Stimulated activated CD4-positive, alpha-beta T cell treated with anti-CD3 and anti-CD28 coated beads, TNF-alpha, amount 100 ng/mL, for 48 hours (primary cell): ENCODE measurements around the gene NCOA6.

ENCODE experiments used
- DNase-seq, 3 donors: peaks; one replicate each; pipeline ENCODE4 v3.0.0-alpha.2; 2020; ENCODE audit warnings: low read depth in 3 of 3

Gene NCOA6

GRCh38 chr20:34825530-34826362, at the start of gene NCOA6:
NCOA6 (minus strand) TSS chr20:34825651; CDS start chr20:34782355, 43,296 bp downstream.
- peak; percentile 71 to 89 (median 71) for DNase-seq

GRCh38 chr20:34874094-34874654, 48.7 kb upstream of the NCOA6 start:
- DNase-seq = peak; percentile 39 to 50 (median 47)

- no peak for DNase-seq
Observed at GRCh38 chr20:34873583-34874093, 48.2 kb upstream of the NCOA6 start.

GRCh38 chr20:34872622-34873224, 47.3 kb upstream of the NCOA6 start, which contains the start of gene GGT7:
GGT7 (minus strand) TSS chr20:34872856; CDS start chr20:34872815, 41 bp downstream.
- peak; percentile 75 to 90 (median 77) for DNase-seq

GRCh38 chr20:34871966-34872621, 46.6 kb upstream of the NCOA6 start:
- DNase-seq = no peak

- no peak for DNase-seq
Observed at GRCh38 chr20:34871320-34871926, 46.0 kb upstream of the NCOA6 start.

- DNase-seq = no peak
Observed at GRCh38 chr20:34864216-34864615, 38.8 kb upstream of the NCOA6 start.

GRCh38 chr20:34863421-34863965, 38.0 kb upstream of the NCOA6 start:
- no peak for DNase-seq

GRCh38 chr20:34862724-34863123, 37.3 kb upstream of the NCOA6 start:
- DNase-seq = no peak

GRCh38 chr20:34861386-34862084, 36.1 kb upstream of the NCOA6 start:
- no peak for DNase-seq

- DNase-seq = no peak
Observed at GRCh38 chr20:34859826-34860545, 34.5 kb upstream of the NCOA6 start.

GRCh38 chr20:34859367-34859766, 33.9 kb upstream of the NCOA6 start:
- DNase-seq = no peak

- no peak for DNase-seq
Observed at GRCh38 chr20:34852298-34852697, 26.8 kb upstream of the NCOA6 start.

GRCh38 chr20:34850969-34851368, 25.5 kb upstream of the NCOA6 start:
- no peak for DNase-seq

GRCh38 chr20:34849778-34850177, 24.3 kb upstream of the NCOA6 start:
- no peak for DNase-seq

GRCh38 chr20:34848597-34848996, 23.1 kb upstream of the NCOA6 start:
- DNase-seq = no peak

GRCh38 chr20:34843421-34843820, 18.0 kb upstream of the NCOA6 start:
- DNase-seq = no peak

GRCh38 chr20:34842143-34842542, 16.7 kb upstream of the NCOA6 start:
- DNase-seq = no peak

- DNase-seq = no peak
Observed at GRCh38 chr20:34834459-34834893, 9.0 kb upstream of the NCOA6 start.

GRCh38 chr20:34831936-34832335, 6.5 kb upstream of the NCOA6 start:
- DNase-seq = no peak
